GM10266 (cell line): ENCODE results near the gene CLMP.
"Not testable (repeated sequence)": the region's sequence is repeated elsewhere in the genome, so short reads cannot be mapped to it uniquely, and the experiment has no call there.

Source experiments
- DNase-seq: peaks from one replicate; pipeline ENCODE4 v3.0.0; 2012; ENCODE audit errors: extremely low spot score
- CTCF ChIP-seq: IDR thresholded peaks from 2 replicates; pipeline ENCODE4 v1.5.1; 2012; ENCODE audit warnings: mild to moderate bottlenecking, low read depth; ENCODE audit not compliant: control insufficient read depth, insufficient read depth; ENCODE audit errors: missing control alignments

Gene CLMP

DNA sequence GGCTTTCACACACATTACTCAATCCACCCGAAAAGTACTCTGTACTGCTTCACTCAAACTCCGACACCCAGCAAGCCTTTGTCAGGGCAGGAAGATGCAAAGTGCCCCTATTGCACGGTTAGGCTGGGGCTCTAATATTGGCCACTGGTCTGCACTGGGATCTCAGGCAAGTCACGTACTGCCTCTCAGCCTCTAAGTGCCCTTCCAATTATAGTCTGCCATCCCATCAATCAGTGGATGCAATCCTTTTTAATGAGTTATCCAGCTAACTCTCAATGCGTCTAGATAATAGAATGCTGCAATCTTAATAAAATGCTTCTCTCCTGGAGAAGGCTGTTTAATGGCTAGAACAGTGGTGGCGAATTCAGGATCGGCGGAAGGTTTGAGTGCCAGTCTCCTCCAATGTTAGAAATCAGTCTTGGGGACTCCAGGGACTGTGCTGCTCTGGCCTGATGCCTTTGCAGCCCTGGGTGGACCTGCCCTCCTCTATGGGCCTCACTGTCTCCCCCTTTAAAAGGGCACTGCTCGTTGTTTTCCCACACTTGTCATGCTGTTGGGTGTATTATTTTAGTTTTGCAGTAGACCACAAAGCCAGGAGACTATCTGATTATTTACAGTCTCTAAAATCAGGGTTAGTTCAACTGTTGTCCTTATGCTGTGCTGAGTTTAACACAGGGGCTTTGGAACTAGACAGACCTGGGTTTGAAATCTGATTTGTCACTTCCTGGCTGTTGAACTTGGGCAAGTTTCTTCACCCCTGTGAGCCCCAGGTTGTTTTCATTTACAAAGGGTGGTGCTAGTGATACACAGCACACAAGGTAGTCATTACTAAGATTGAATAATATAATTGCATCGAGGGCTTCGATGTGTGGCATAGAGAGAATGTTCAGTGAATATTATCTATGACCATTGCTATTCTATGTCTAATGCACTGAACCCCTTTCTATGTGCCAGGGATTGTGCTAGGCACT, 36.7 kb downstream of the CLMP start:
- TF ChIP-seq CTCF = no peak

GRCh38 chr11:123152951-123153350, 42.1 kb downstream of the CLMP start:
- no peak for DNase-seq
- no peak for TF ChIP-seq CTCF

More for the DNA sequence above, 36.7 kb downstream of the CLMP start:
- DNase-seq = no peak

DNA sequence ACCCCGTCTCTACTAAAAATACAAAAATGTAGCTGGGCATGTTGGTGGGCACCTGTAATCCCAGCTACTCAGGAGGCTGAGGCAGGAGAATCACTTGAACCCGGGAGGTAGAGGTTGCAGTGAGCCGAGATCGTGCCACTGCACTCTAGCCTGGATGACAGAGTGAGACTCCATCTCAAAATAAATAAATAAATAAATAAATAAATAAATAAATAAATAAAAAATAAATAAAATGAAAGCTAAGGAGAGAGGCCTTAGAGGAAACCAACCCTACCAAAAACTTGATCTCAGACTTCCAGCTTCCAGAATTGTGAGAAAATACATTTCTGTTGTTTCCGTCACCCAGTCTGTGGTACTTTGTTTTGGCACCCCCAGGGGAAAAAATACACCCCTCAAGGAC, 42.7 kb downstream of the CLMP start:
- DNase-seq = not testable (repeated sequence)

- no peak for TF ChIP-seq CTCF
- DNase-seq = no peak
Measured at GRCh38 chr11:123151796-123152195, 43.3 kb downstream of the CLMP start.

GRCh38 chr11:123151366-123151765, 43.7 kb downstream of the CLMP start:
- DNase-seq = no peak
- no peak for TF ChIP-seq CTCF

DNA sequence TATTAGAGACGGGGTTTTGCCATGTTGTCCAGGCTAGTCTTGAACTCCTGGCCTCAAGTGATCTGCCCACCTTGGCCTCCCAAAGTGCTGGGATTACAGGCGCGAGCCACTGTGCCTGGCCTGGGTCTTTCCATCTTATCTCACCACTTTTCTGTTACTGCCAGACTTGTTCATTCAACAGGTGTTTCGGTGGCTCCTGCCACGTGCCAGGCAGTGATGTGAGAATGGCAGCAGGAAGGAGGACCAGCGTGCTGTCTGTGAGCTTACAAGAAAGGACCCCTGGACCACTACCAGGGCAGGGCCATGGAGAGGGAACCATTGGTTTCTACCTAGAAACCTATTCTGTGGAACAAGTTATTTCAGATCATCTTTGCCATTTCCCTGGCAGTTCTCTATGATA, 44.2 kb downstream of the CLMP start:
- no peak for TF ChIP-seq CTCF
- DNase-seq = no peak

DNA sequence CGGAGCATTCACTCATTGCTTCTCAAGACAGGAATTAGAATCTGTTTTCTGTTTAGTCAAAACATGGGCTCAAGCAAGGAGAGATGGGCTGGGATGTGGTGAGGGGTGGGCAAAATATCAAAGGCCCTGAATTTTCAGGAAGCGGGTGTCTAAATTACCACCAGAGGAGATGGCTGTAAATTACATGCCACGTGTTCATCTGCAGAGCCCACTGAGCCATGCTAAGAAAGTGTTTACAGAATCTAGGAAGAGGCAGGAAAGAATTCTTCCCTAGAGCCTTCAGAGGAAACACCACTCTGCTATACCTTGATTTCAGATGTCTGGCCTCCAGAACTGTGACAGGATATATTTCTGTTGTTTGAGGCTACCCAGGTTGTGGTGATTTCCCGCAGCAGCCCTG, 46.1 kb downstream of the CLMP start:
- TF ChIP-seq CTCF = no peak
- no peak for DNase-seq
